SK-N-SH treated with all-trans-retinoic acid at 6 μM for 48 hours (cell line): Measurements from ENCODE around the gene PRTFDC1.
"Not testable (repeated sequence)": the region's sequence is repeated elsewhere in the genome, so short reads cannot be mapped to it uniquely, and the experiment has no call there.

Experiments
- ATAC-seq: fragments of 200-7000 bp; cut with Tn5 transposase; 3 replicates; pipeline ENCODE4 v1.9.1; 2020; ENCODE audit warnings: mild to moderate bottlenecking, moderate library complexity
- BACH2 ChIP-seq: fragments of 250-450 bp; sonication (Bioruptor Pico); IDR thresholded peaks from 2 replicates; pipeline ENCODE4 v1.9.0; 2021; ENCODE audit warnings: mild to moderate bottlenecking, borderline replicate concordance
- CREB5 ChIP-seq: fragments of 250-450 bp; sonication (Bioruptor Pico); IDR thresholded peaks from 2 replicates; pipeline ENCODE4 v1.5.1; 2020; ENCODE audit warnings: low read depth, mild to moderate bottlenecking, moderate library complexity
- CSDC2 ChIP-seq: fragments of 250-450 bp; sonication (Bioruptor Pico); IDR thresholded peaks from 2 replicates; pipeline ENCODE4 v1.5.0; 2020; ENCODE audit warnings: mild to moderate bottlenecking, moderate library complexity
- CSRNP3 ChIP-seq: fragments of 250-450 bp; sonication (Bioruptor Pico); IDR thresholded peaks from 2 replicates; pipeline ENCODE4 v1.5.1; 2021; ENCODE audit warnings: mild to moderate bottlenecking, moderate library complexity
- ESRRG ChIP-seq: fragments of 250-450 bp; sonication (Bioruptor Pico); IDR thresholded peaks from 2 replicates; pipeline ENCODE4 v1.6.1; 2021; ENCODE audit warnings: mild to moderate bottlenecking
- GLIS3 ChIP-seq: fragments of 250-450 bp; sonication (Bioruptor Pico); IDR thresholded peaks from 2 replicates; pipeline ENCODE4 v1.5.0; 2020; ENCODE audit warnings: mild to moderate bottlenecking, moderate library complexity
- ISL1 ChIP-seq: fragments of 250-450 bp; sonication (Bioruptor Pico); IDR thresholded peaks from 2 replicates; pipeline ENCODE4 v2.1.2; 2022; ENCODE audit warnings: mild to moderate bottlenecking, moderate library complexity
- PATZ1 ChIP-seq: fragments of 250-450 bp; sonication (Bioruptor Pico); IDR thresholded peaks from 2 replicates; pipeline ENCODE4 v1.8.0; 2020; ENCODE audit warnings: mild to moderate bottlenecking, moderate library complexity, borderline replicate concordance
- POU6F1 ChIP-seq: fragments of 250-450 bp; sonication (Bioruptor Pico); IDR thresholded peaks from 2 replicates; pipeline ENCODE4 v1.8.0; 2021; ENCODE audit warnings: low read depth, mild to moderate bottlenecking, moderate library complexity, borderline replicate concordance
- PPARA ChIP-seq: fragments of 250-450 bp; sonication (Bioruptor Pico); IDR thresholded peaks from 2 replicates; pipeline ENCODE4 v1.5.0; 2020; ENCODE audit warnings: mild to moderate bottlenecking, borderline replicate concordance
- RARB ChIP-seq: fragments of 250-450 bp; sonication (Bioruptor Pico); IDR thresholded peaks from 2 replicates; pipeline ENCODE4 v1.8.0; 2021; ENCODE audit warnings: mild to moderate bottlenecking, moderate library complexity
- SNAI2 ChIP-seq: fragments of 250-450 bp; sonication (Bioruptor Pico); IDR thresholded peaks from 2 replicates; pipeline ENCODE4 v1.5.0; 2020; ENCODE audit warnings: mild to moderate bottlenecking, moderate library complexity
- TCF4 ChIP-seq: fragments of 250-450 bp; sonication (Bioruptor Pico); IDR thresholded peaks from 2 replicates; pipeline ENCODE4 v1.8.0; 2021; ENCODE audit warnings: mild to moderate bottlenecking, moderate library complexity, borderline replicate concordance
- TOX ChIP-seq: fragments of 250-450 bp; sonication (Bioruptor Pico); IDR thresholded peaks from 2 replicates; pipeline ENCODE4 v1.8.0; 2021; ENCODE audit warnings: mild to moderate bottlenecking, moderate library complexity, borderline replicate concordance
- TSHZ2 ChIP-seq: fragments of 250-450 bp; sonication (Bioruptor Pico); IDR thresholded peaks from 2 replicates; pipeline ENCODE4 v1.5.0; 2020; ENCODE audit warnings: mild to moderate bottlenecking, moderate library complexity
- ZFP3 ChIP-seq: fragments of 250-450 bp; sonication (Bioruptor Pico); IDR thresholded peaks from 2 replicates; pipeline ENCODE4 v1.5.0; 2020; ENCODE audit warnings: mild to moderate bottlenecking, moderate library complexity
- ZFP30 ChIP-seq: fragments of 450-650 bp; formaldehyde crosslinking; IDR thresholded peaks from 2 replicates; pipeline ENCODE4 v1.5.0; 2022; ENCODE audit warnings: mild to moderate bottlenecking, moderate library complexity
- ZNF565 ChIP-seq: fragments of 450-650 bp; formaldehyde crosslinking; conservative IDR thresholded peaks from 2 replicates; pipeline ENCODE4 v1.5.0; 2020; ENCODE audit warnings: low read depth, mild to moderate bottlenecking, moderate library complexity

The PRTFDC1 gene

GRCh38 chr10:24971374-24971773 lies 19.0 kb upstream of the PRTFDC1 start (continued):
- no peak for TF ChIP-seq PATZ1 (CRISPR knock-in tag)
- TF ChIP-seq PPARA (CRISPR knock-in tag): no peak
- no peak for TF ChIP-seq GLIS3 (CRISPR knock-in tag)

- ATAC-seq: no peak
- TF ChIP-seq BACH2 (CRISPR knock-in tag): no peak
- TF ChIP-seq ISL1 (CRISPR knock-in tag): 0 out of 2 replicates have a peak, but pooled peaks have one; percentile 9
- TF ChIP-seq POU6F1 (CRISPR knock-in tag): no peak
- TF ChIP-seq CREB5 (CRISPR knock-in tag): no peak
These were observed 17.5 kb upstream of the PRTFDC1 start for GRCh38 chr10:24969841-24970281.

GRCh38 chr10:24968951-24969350 lies 16.5 kb upstream of the PRTFDC1 start:
- not testable (repeated sequence) for ATAC-seq

GRCh38 chr10:24968349-24968748 lies 15.9 kb upstream of the PRTFDC1 start:
- no peak for ATAC-seq

More at GRCh38 chr10:24968349-24968748, 15.9 kb upstream of the PRTFDC1 start:
- TF ChIP-seq SNAI2 (CRISPR knock-in tag): no peak
- no peak for TF ChIP-seq TOX
- TF ChIP-seq BACH2 (CRISPR knock-in tag): no peak
- no peak for TF ChIP-seq TSHZ2 (CRISPR knock-in tag)
- no peak for TF ChIP-seq CREB5 (CRISPR knock-in tag)
- TF ChIP-seq PPARA (CRISPR knock-in tag): no peak
- no peak for TF ChIP-seq ZFP30
- no peak for TF ChIP-seq ESRRG
- TF ChIP-seq CSRNP3 (CRISPR knock-in tag): no peak
- no peak for TF ChIP-seq PATZ1 (CRISPR knock-in tag)
- no peak for TF ChIP-seq CSDC2 (CRISPR knock-in tag)
- no peak for TF ChIP-seq ISL1 (CRISPR knock-in tag)
- TF ChIP-seq RARB (CRISPR knock-in tag): no peak
- TF ChIP-seq TCF4: no peak
- TF ChIP-seq ZNF565 (CRISPR knock-in tag): no peak
- TF ChIP-seq ZFP3 (CRISPR knock-in tag): no peak
- TF ChIP-seq, all 23 proteins: peak for 0
